ENCODE measurements around the gene C2orf68. TPM values are rescaled to one million over a fixed set of nuclear protein-coding genes. Genes with fewer than 3 reads are reported as not detected.

C2orf68 gene
- total and polyA plus RNA-seq, 2 of the 13 experiments (the other 11 are each of a cell fraction or from before 2014, with no cell fraction given), result 47.1 to 77.4 TPM

- no peak for TF ChIP-seq RERE (CRISPR knock-in tag; IDR thresholded peaks at IDR 0.05; ENCODE audit: low read depth)
- 0 out of 2 replicates have a peak, but pooled peaks have one; percentile 19 for TF ChIP-seq ZNF335 (CRISPR knock-in tag; IDR thresholded peaks at IDR 0.05)
- no peak for TF ChIP-seq MIER3 (CRISPR knock-in tag; IDR thresholded peaks at IDR 0.05; ENCODE audit: borderline replicate concordance)
- TF ChIP-seq MEIS1 (CRISPR knock-in tag; IDR thresholded peaks at IDR 0.05; ENCODE audit: borderline replicate concordance), result no peak
- TF ChIP-seq CENPX (CRISPR knock-in tag; IDR thresholded peaks at IDR 0.05), result no peak
- no peak for TF ChIP-seq HOXA7 (CRISPR knock-in tag; IDR thresholded peaks at IDR 0.05)
- TF ChIP-seq ZNF280D (CRISPR knock-in tag; IDR thresholded peaks at IDR 0.05), result no peak
- no peak for TF ChIP-seq SATB2 (CRISPR knock-in tag; IDR thresholded peaks at IDR 0.05)
- TF ChIP-seq ATF3 (CRISPR knock-in tag; IDR thresholded peaks at IDR 0.05), result no peak
- TF ChIP-seq ARID4A (CRISPR knock-in tag; IDR thresholded peaks at IDR 0.05; ENCODE audit: borderline replicate concordance), result peak; percentile 38; the same call in 1 of the 2 replicates
- TF ChIP-seq TCF12 (IDR thresholded peaks at IDR 0.05), result no peak
- no peak for TF ChIP-seq TCF12 (CRISPR knock-in tag; IDR thresholded peaks at IDR 0.05)
- no peak for TF ChIP-seq TRIM22 (IDR thresholded peaks at IDR 0.05)
- no peak for TF ChIP-seq DNMT3B (CRISPR knock-in tag; conservative IDR thresholded peaks at IDR 0.05)
- no peak for TF ChIP-seq YY1 (IDR thresholded peaks at IDR 0.05; ENCODE audit: insufficient read depth, insufficient replicate concordance, low read depth, low read length)
- no peak for TF ChIP-seq ZNF446 (CRISPR knock-in tag; IDR thresholded peaks at IDR 0.05)
Observed at GRCh38 chr2:85593023-85593422, 18.8 kb downstream of the C2orf68 start (continued).
